GM12891 (cell line): Measurements from ENCODE around the gene LRRC71.

Experiments
- DNase-seq: peaks from one replicate; pipeline ENCODE4 v3.0.0; 2011; ENCODE audit warnings: low spot score; ENCODE audit not compliant: insufficient read length
- FAIRE-seq: peaks from 2 replicates; lab custom pipeline; 2011; peaks lifted over from hg19 to GRCh38; lab: Jason Lieb, UNC
- PAX5 ChIP-seq: IDR thresholded peaks from 2 replicates; pipeline ENCODE4 v1.6.1; 2011; ENCODE audit warnings: low read length, moderate library complexity, mild to moderate bottlenecking; ENCODE audit not compliant: insufficient read depth, severe bottlenecking
- POLR2A ChIP-seq: IDR thresholded peaks from 2 replicates; pipeline ENCODE4 v1.6.1; 2011; ENCODE audit warnings: low read depth, low read length, control low read depth
- POLR2AphosphoS5 ChIP-seq: IDR thresholded peaks from 2 replicates; pipeline ENCODE4 v1.6.1; 2011; ENCODE audit warnings: low read depth, low read length, control low read depth
- POU2F2 ChIP-seq: IDR thresholded peaks from 2 replicates; pipeline ENCODE4 v1.6.1; 2011; ENCODE audit warnings: low read depth, mild to moderate bottlenecking, control low read depth, low read length, moderate library complexity
- SPI1 ChIP-seq: IDR thresholded peaks from 2 replicates; pipeline ENCODE4 v1.6.1; 2011; ENCODE audit warnings: low read depth, low read length, control low read depth
- TAF1 ChIP-seq: IDR thresholded peaks from 2 replicates; pipeline ENCODE4 v1.6.1; 2011; ENCODE audit warnings: low read depth, low read length, control low read depth

Gene LRRC71

GRCh38 chr1:156898161-156898566, 22.3 kb upstream of the LRRC71 start:
- no peak for TF ChIP-seq PAX5
- TF ChIP-seq POLR2A, result no peak
- TF ChIP-seq POU2F2, result no peak
- TF ChIP-seq SPI1, result no peak
- TF ChIP-seq TAF1, result no peak
- TF ChIP-seq POLR2AphosphoS5, result no peak
- FAIRE-seq (peak; percentile 13), DNase-seq (no peak)

GRCh38 chr1:156898971-156899664, 21.3 kb upstream of the LRRC71 start:
- no peak for FAIRE-seq

GRCh38 chr1:156899956-156900718, 20.3 kb upstream of the LRRC71 start:
- no peak for TF ChIP-seq POU2F2
- TF ChIP-seq POLR2AphosphoS5, result no peak
- no peak for TF ChIP-seq SPI1
- TF ChIP-seq POLR2A, result no peak
- no peak for TF ChIP-seq PAX5
- TF ChIP-seq TAF1, result no peak
- DNase-seq, result no peak
- FAIRE-seq, result no peak

More at GRCh38 chr1:156898971-156899664, 21.3 kb upstream of the LRRC71 start:
- no peak for DNase-seq
- no peak for TF ChIP-seq SPI1
- no peak for TF ChIP-seq TAF1
- TF ChIP-seq PAX5, result no peak
- no peak for TF ChIP-seq POU2F2

GRCh38 chr1:156900896-156901589, 19.4 kb upstream of the LRRC71 start:
- no peak for TF ChIP-seq POLR2A
- no peak for TF ChIP-seq TAF1
- TF ChIP-seq SPI1, result no peak
- TF ChIP-seq POLR2AphosphoS5, result no peak
- TF ChIP-seq POU2F2, result no peak
- TF ChIP-seq PAX5, result no peak
- FAIRE-seq, result no peak
- DNase-seq, result no peak

- TF ChIP-seq SPI1, result no peak
- TF ChIP-seq POLR2AphosphoS5, result no peak
- TF ChIP-seq PAX5, result no peak
- no peak for TF ChIP-seq TAF1
- TF ChIP-seq POU2F2, result no peak
- no peak for TF ChIP-seq POLR2A
- FAIRE-seq (no peak), DNase-seq (no peak)
Observed at GRCh38 chr1:156901590-156901900, 18.9 kb upstream of the LRRC71 start.

GRCh38 chr1:156901966-156902915, 18.2 kb upstream of the LRRC71 start:
- DNase-seq, result no peak
- no peak for TF ChIP-seq POLR2A
- no peak for TF ChIP-seq POU2F2
- no peak for TF ChIP-seq TAF1
- no peak for TF ChIP-seq PAX5
- no peak for TF ChIP-seq POLR2AphosphoS5
- no peak for TF ChIP-seq SPI1
- FAIRE-seq, result no peak

GRCh38 chr1:156903328-156904091, 16.9 kb upstream of the LRRC71 start:
- DNase-seq, result no peak
- TF ChIP-seq TAF1, result no peak
- no peak for TF ChIP-seq PAX5
- no peak for TF ChIP-seq POLR2AphosphoS5
- TF ChIP-seq POLR2A, result no peak
- TF ChIP-seq SPI1, result no peak
- no peak for TF ChIP-seq POU2F2
- FAIRE-seq, result no peak
